GM23248 (cell line): ENCODE data around the gene MRGPRG.

ENCODE experiments used
- EZH2 ChIP-seq: fragments of 200-600 bp; sonication (generic); IDR thresholded peaks from 2 replicates; pipeline ENCODE4 v1.6.1; 2018; ENCODE audit warnings: antibody characterized with exemption, mild to moderate bottlenecking; ENCODE audit not compliant: insufficient read depth, poor library complexity, severe bottlenecking
- EZH2phosphoT487 ChIP-seq: fragments of 200-600 bp; sonication (generic); IDR thresholded peaks from 2 replicates; pipeline ENCODE4 v1.6.1; 2018; ENCODE audit warnings: antibody characterized with exemption, moderate library complexity, mild to moderate bottlenecking, low read depth; ENCODE audit not compliant: insufficient read depth

- no peak for TF ChIP-seq EZH2
- TF ChIP-seq EZH2phosphoT487: no peak
Measured at GRCh38 chr11:3177931-3178330, 40.7 kb downstream of the MRGPRG start.
